Mucosa of stomach (tissue), 1 donor: ENCODE data around the gene SLC25A1.

Experiments used
- H3K27me3 ChIP-seq: one replicate; pipeline ENCODE4 v1.7.0; 2013; ENCODE audit warnings: mild to moderate bottlenecking, low read length; ENCODE audit not compliant: control insufficient read depth, insufficient read depth
- H3K36me3 ChIP-seq: one replicate; pipeline ENCODE4 v1.7.0; 2013; ENCODE audit warnings: low read length; ENCODE audit not compliant: control insufficient read depth, insufficient read depth
- H3K4me1 ChIP-seq: one replicate; pipeline ENCODE4 v1.7.0; 2013; ENCODE audit warnings: mild to moderate bottlenecking, low read length; ENCODE audit not compliant: control insufficient read depth, insufficient read depth
- H3K4me3 ChIP-seq: one replicate; pipeline ENCODE4 v1.7.0; 2013; ENCODE audit warnings: low read length
- H3K9ac ChIP-seq: one replicate; pipeline ENCODE4 v1.7.0; 2013; ENCODE audit warnings: mild to moderate bottlenecking, low read length, moderate library complexity
- H3K9me3 ChIP-seq: one replicate; pipeline ENCODE4 v1.7.0; 2013; ENCODE audit warnings: mild to moderate bottlenecking, low read length, moderate library complexity; ENCODE audit not compliant: control insufficient read depth
- donor health status: Pancreatic carcinoma.

The SLC25A1 gene

GRCh38 chr22:19176732-19177131 lies 1.8 kb downstream of the SLC25A1 start:
- Histone ChIP-seq H3K9ac (peak overlapping the region; percentile 76), H3K4me3 (no peak overlapping the region), H3K4me1 (peaks cover 49% of the 10 kb centered on the region), H3K36me3 (no peaks in the 10 kb centered on the region), H3K9me3 (no peaks in the 10 kb centered on the region), H3K27me3 (no peaks in the 10 kb centered on the region)

- no peaks in the 10 kb centered on the region for H3K27me3 ChIP-seq
- H3K9ac ChIP-seq = no peak overlapping the region
- no peaks in the 10 kb centered on the region for H3K9me3 ChIP-seq
- H3K4me3 ChIP-seq = no peak overlapping the region
- H3K36me3 ChIP-seq = no peaks in the 10 kb centered on the region
- H3K4me1 ChIP-seq = peaks cover 49% of the 10 kb centered on the region
Measured at GRCh38 chr22:19176175-19176643, 2.3 kb downstream of the SLC25A1 start.

- Histone ChIP-seq H3K9me3 (no peaks in the 10 kb centered on the region), H3K4me3 (no peak overlapping the region), H3K4me1 (peaks cover 54% of the 10 kb centered on the region), H3K27me3 (peaks cover under 1% of the 10 kb centered on the region), H3K36me3 (no peaks in the 10 kb centered on the region), H3K9ac (no peak overlapping the region)
Measured at GRCh38 chr22:19175602-19176174, 2.8 kb downstream of the SLC25A1 start.

- H3K4me1 ChIP-seq = peaks cover 60% of the 10 kb centered on the region
- H3K27me3 ChIP-seq = peaks cover 7% of the 10 kb centered on the region
- no peak overlapping the region for H3K9ac ChIP-seq
- H3K9me3 ChIP-seq = no peaks in the 10 kb centered on the region
- H3K36me3 ChIP-seq = no peaks in the 10 kb centered on the region
- no peak overlapping the region for H3K4me3 ChIP-seq
Measured at GRCh38 chr22:19175026-19175601, 3.4 kb downstream of the SLC25A1 start.

GRCh38 chr22:19174106-19175025 lies 4.2 kb downstream of the SLC25A1 start:
- H3K9me3 ChIP-seq = no peaks in the 10 kb centered on the region
- H3K4me3 ChIP-seq = no peak overlapping the region
- peaks cover 59% of the 10 kb centered on the region for H3K4me1 ChIP-seq

GRCh38 chr22:19173047-19174035 lies 5.2 kb downstream of the SLC25A1 start:
- Histone ChIP-seq H3K4me3 (no peak overlapping the region), H3K36me3 (no peaks in the 10 kb centered on the region), H3K9me3 (no peaks in the 10 kb centered on the region), H3K27me3 (peaks cover 24% of the 10 kb centered on the region), H3K9ac (peak overlapping the region; percentile 97), H3K4me1 (peaks cover 54% of the 10 kb centered on the region)

More at GRCh38 chr22:19174106-19175025, 4.2 kb downstream of the SLC25A1 start:
- Histone ChIP-seq H3K9ac (peak overlapping the region; percentile 34), H3K36me3 (no peaks in the 10 kb centered on the region), H3K27me3 (peaks cover 14% of the 10 kb centered on the region)

- Histone ChIP-seq H3K9me3 (no peaks in the 10 kb centered on the region), H3K36me3 (no peaks in the 10 kb centered on the region), H3K9ac (peak overlapping the region; percentile 97), H3K27me3 (peaks cover 33% of the 10 kb centered on the region), H3K4me3 (peak overlapping the region; percentile 65), H3K4me1 (peaks cover 51% of the 10 kb centered on the region)
Measured at GRCh38 chr22:19172213-19173046, 6.1 kb downstream of the SLC25A1 start.

- Histone ChIP-seq H3K4me3 (no peak overlapping the region), H3K9me3 (no peaks in the 10 kb centered on the region), H3K9ac (no peak overlapping the region), H3K27me3 (peaks cover 41% of the 10 kb centered on the region), H3K4me1 (peaks cover 45% of the 10 kb centered on the region), H3K36me3 (no peaks in the 10 kb centered on the region)
Measured at GRCh38 chr22:19169947-19170318, 8.6 kb downstream of the SLC25A1 start.

- no peaks in the 10 kb centered on the region for H3K36me3 ChIP-seq
Measured at GRCh38 chr22:19169002-19169946, 9.3 kb downstream of the SLC25A1 start.

More at GRCh38 chr22:19169002-19169946, 9.3 kb downstream of the SLC25A1 start:
- H3K9ac ChIP-seq = peak overlapping the region; percentile 22
- H3K4me1 ChIP-seq = peaks cover 40% of the 10 kb centered on the region
- H3K4me3 ChIP-seq = no peak overlapping the region
- no peaks in the 10 kb centered on the region for H3K9me3 ChIP-seq
- peaks cover 41% of the 10 kb centered on the region for H3K27me3 ChIP-seq
